ENCODE data around the gene IQCB1. TPM values are rescaled to one million over a fixed set of nuclear protein-coding genes. Genes with fewer than 3 reads are reported as not detected.
A peak's percentile ranks its signal among the peaks of the same experiment; 100 is the strongest.
"Not testable (repeated sequence)": the region's sequence is repeated elsewhere in the genome, so short reads cannot be mapped to it uniquely, and the experiment has no call there.

IQCB1 gene
- total RNA-seq, 1 donor from 2014 or later, result 52.4 TPM

- intact Hi-C loops (cut with micrococcal nuclease), result loop anchor here (1.0 kb wide), 3 partner anchors 9 to 41 kb away; partner anchors contain the start of genes EAF2 and IQCB1
- H3K36me3 Mint-ChIP-seq (ENCODE audit: low read depth), result peaks cover 42% of the 10 kb centered on the region
- DNase-seq, result no peak
- no peaks in the 10 kb centered on the region for H3K27me3 Mint-ChIP-seq
- POLR2A ChIA-PET, result interaction anchor here (2.2 to 3.6 kb wide), 5 partner anchors 15 to 249 kb away, joined by 6 to 25 read pairs (median 9); partner anchors contain the start of genes EAF2, GOLGB1, HCLS1 and IQCB1
- H3K27ac Mint-ChIP-seq, result peak overlapping the region; percentile 92
- CTCF ChIA-PET, result no interaction called here
- TF ChIP-seq CTCF (IDR thresholded peaks at IDR 0.05), result no peak
- peak overlapping the region; percentile 56 for H3K4me3 Mint-ChIP-seq
- H3K9me3 Mint-ChIP-seq, result no peaks in the 10 kb centered on the region
- ATAC-seq (ENCODE audit: low read depth), result peak; percentile 33
- H3K4me1 Mint-ChIP-seq, result peaks cover 51% of the 10 kb centered on the region
Observed at GRCh38 chr3:121794264-121794983, 40.4 kb downstream of the IQCB1 start.

GRCh38 chr3:121793078-121793477 lies 41.8 kb downstream of the IQCB1 start:
- ATAC-seq (ENCODE audit: low read depth) (peak; percentile 55), DNase-seq (no peak)
- TF ChIP-seq CTCF (IDR thresholded peaks at IDR 0.05), result no peak
- peaks cover 50% of the 10 kb centered on the region for H3K36me3 Mint-ChIP-seq (ENCODE audit: low read depth)
- ChIA-PET POLR2A (interaction anchor here (0.5 to 3.6 kb wide), 8 partner anchors 16 to 247 kb away, joined by 3 to 25 read pairs (median 7); partner anchors contain the start of genes EAF2, GOLGB1, HCLS1 and IQCB1), CTCF (interaction anchor here (0.9 to 1.0 kb wide), 2 partner anchors 18 to 308 kb away, joined by 3 to 4 read pairs; no protein-coding TSS in a partner anchor)
- peak overlapping the region; percentile 92 for H3K27ac Mint-ChIP-seq
- no peaks in the 10 kb centered on the region for H3K9me3 Mint-ChIP-seq
- peaks cover 56% of the 10 kb centered on the region for H3K4me1 Mint-ChIP-seq
- intact Hi-C loops (cut with micrococcal nuclease), result no loop called here
- H3K4me3 Mint-ChIP-seq, result peak overlapping the region; percentile 82
- no peaks in the 10 kb centered on the region for H3K27me3 Mint-ChIP-seq

- peaks cover 80% of the 10 kb centered on the region for H3K36me3 Mint-ChIP-seq (ENCODE audit: low read depth)
- peaks cover 14% of the 10 kb centered on the region for H3K4me1 Mint-ChIP-seq
- no peak for DNase-seq
- intact Hi-C loops (cut with micrococcal nuclease), result no loop called here
- no peak for TF ChIP-seq CTCF (IDR thresholded peaks at IDR 0.05)
- ChIA-PET POLR2A (interaction anchor here (0.6 kb wide), 1 partner anchor 240 kb away, joined by 4 read pairs; no protein-coding TSS in a partner anchor), CTCF (no interaction called here)
- no peaks in the 10 kb centered on the region for H3K9me3 Mint-ChIP-seq
- no peaks in the 10 kb centered on the region for H3K27me3 Mint-ChIP-seq
- no peak for ATAC-seq (ENCODE audit: low read depth)
- peak overlapping the region; percentile 37 for H3K27ac Mint-ChIP-seq
- no peak overlapping the region for H3K4me3 Mint-ChIP-seq
Observed at GRCh38 chr3:121786485-121786884, 48.4 kb downstream of the IQCB1 start.

GRCh38 chr3:121782784-121783183 lies 52.1 kb downstream of the IQCB1 start:
- H3K27ac Mint-ChIP-seq; H3K4me3 Mint-ChIP-seq; POLR2A ChIA-PET; H3K9me3 Mint-ChIP-seq; H3K27me3 Mint-ChIP-seq; ATAC-seq (ENCODE audit: low read depth); H3K4me1 Mint-ChIP-seq; DNase-seq; intact Hi-C loops (cut with micrococcal nuclease): not testable (repeated sequence)
- CTCF ChIA-PET, result interaction anchor here (1.5 kb wide), 1 partner anchor 9 kb away, joined by 3 read pairs; no protein-coding TSS in a partner anchor
- H3K36me3 Mint-ChIP-seq (ENCODE audit: low read depth), result peaks cover 88% of the 10 kb centered on the region

GRCh38 chr3:121781611-121782010 lies 53.2 kb downstream of the IQCB1 start:
- no peak for ATAC-seq (ENCODE audit: low read depth)

GRCh38 chr3:121775095-121775494 lies 59.8 kb downstream of the IQCB1 start:
- POLR2A ChIA-PET; H3K4me3 Mint-ChIP-seq; DNase-seq; ATAC-seq (ENCODE audit: low read depth); H3K4me1 Mint-ChIP-seq; intact Hi-C loops (cut with micrococcal nuclease); H3K27me3 Mint-ChIP-seq; CTCF ChIA-PET; H3K9me3 Mint-ChIP-seq; H3K27ac Mint-ChIP-seq: not testable (repeated sequence)
- H3K36me3 Mint-ChIP-seq (ENCODE audit: low read depth), result peaks cover 84% of the 10 kb centered on the region

More at GRCh38 chr3:121781611-121782010, 53.2 kb downstream of the IQCB1 start:
- no peaks in the 10 kb centered on the region for H3K9me3 Mint-ChIP-seq
- no peak overlapping the region for H3K27ac Mint-ChIP-seq
- no peaks in the 10 kb centered on the region for H3K27me3 Mint-ChIP-seq
- intact Hi-C loops (cut with micrococcal nuclease), result no loop called here
- peaks cover 87% of the 10 kb centered on the region for H3K36me3 Mint-ChIP-seq (ENCODE audit: low read depth)
- ChIA-PET POLR2A (no interaction called here), CTCF (no interaction called here)
- peaks cover 6% of the 10 kb centered on the region for H3K4me1 Mint-ChIP-seq
- H3K4me3 Mint-ChIP-seq, result no peak overlapping the region
- TF ChIP-seq CTCF (IDR thresholded peaks at IDR 0.05), result no peak
- DNase-seq, result no peak

All from activated B cell treated with CpG ODN at 0.5 μM for 24 hours (primary cell).